ENCODE measurements around the gene FXYD2.
A peak's percentile ranks its signal among the peaks of the same experiment; 100 is the strongest.

The FXYD2 gene

GRCh38 chr11:117836077-117836960 is 11.8 kb upstream of the FXYD2 start:
- Histone ChIP-seq H3K36me3 (peaks cover 0 to 5% (median 0%) of the 10 kb centered on the region in 3 donors), H3K4me3 (no peak overlapping the region), H3K27ac (no peak overlapping the region), H3K4me1 (peaks cover 0 to 2% (median 0%) of the 10 kb centered on the region in 4 donors), H3K27me3 (peaks cover 0 to 37% of the 10 kb centered on the region in 2 donors), H3K9me3 (no peaks in the 10 kb centered on the region)
- no peak for TF ChIP-seq CTCF (IDR thresholded peaks at IDR 0.05)
- DNase-seq: peak; percentile 26 to 63
- intact Hi-C loops (cut with DNase I; ENCODE audit: low total_unique reads): no loop called here

- intact Hi-C loops (cut with DNase I; ENCODE audit: low total_unique reads): no loop called here
- Histone ChIP-seq H3K27me3 (peaks cover 0 to 43% of the 10 kb centered on the region in 2 donors), H3K36me3 (peaks cover 0 to 5% (median 0%) of the 10 kb centered on the region in 3 donors), H3K4me1 (peaks cover 0 to 2% (median 0%) of the 10 kb centered on the region in 4 donors), H3K4me3 (no peak overlapping the region), H3K9me3 (no peaks in the 10 kb centered on the region), H3K27ac (no peak overlapping the region)
- DNase-seq: no peak
- no peak for TF ChIP-seq CTCF (IDR thresholded peaks at IDR 0.05)
Observed at GRCh38 chr11:117835576-117835975, 11.0 kb upstream of the FXYD2 start.

GRCh38 chr11:117834838-117835443 is 10.4 kb upstream of the FXYD2 start:
- Histone ChIP-seq H3K9me3 (no peaks in the 10 kb centered on the region), H3K36me3 (peaks cover 0 to 5% (median 0%) of the 10 kb centered on the region in 3 donors), H3K27me3 (peaks cover 0 to 47% of the 10 kb centered on the region in 2 donors), H3K27ac (no peak overlapping the region), H3K4me3 (no peak overlapping the region), H3K4me1 (peaks cover 0 to 2% (median 0%) of the 10 kb centered on the region in 4 donors)
- DNase-seq: peak; percentile 9 to 39
- intact Hi-C loops (cut with DNase I; ENCODE audit: low total_unique reads): no loop called here
- TF ChIP-seq CTCF (IDR thresholded peaks at IDR 0.05): no peak

GRCh38 chr11:117834068-117834810 is 9.7 kb upstream of the FXYD2 start:
- peak in 1 of 2 donors; percentile 11 for DNase-seq
- Histone ChIP-seq H3K27me3 (peaks cover 0 to 51% of the 10 kb centered on the region in 2 donors), H3K27ac (no peak overlapping the region), H3K9me3 (no peaks in the 10 kb centered on the region), H3K36me3 (peaks cover 0 to 5% (median 0%) of the 10 kb centered on the region in 3 donors), H3K4me3 (no peak overlapping the region), H3K4me1 (peaks cover 0 to 2% (median 0%) of the 10 kb centered on the region in 4 donors)
- intact Hi-C loops (cut with DNase I; ENCODE audit: low total_unique reads): no loop called here
- TF ChIP-seq CTCF (IDR thresholded peaks at IDR 0.05): no peak

- Histone ChIP-seq H3K27me3 (peaks cover 0 to 56% of the 10 kb centered on the region in 2 donors), H3K9me3 (no peaks in the 10 kb centered on the region), H3K4me3 (no peak overlapping the region), H3K27ac (no peak overlapping the region), H3K4me1 (peaks cover 0 to 2% (median 0%) of the 10 kb centered on the region in 4 donors), H3K36me3 (peaks cover 0 to 5% (median 0%) of the 10 kb centered on the region in 3 donors)
- intact Hi-C loops (cut with DNase I; ENCODE audit: low total_unique reads): no loop called here
- TF ChIP-seq CTCF (IDR thresholded peaks at IDR 0.05): no peak
- peak; percentile 16 to 67 for DNase-seq
Observed at GRCh38 chr11:117833401-117833891, 8.9 kb upstream of the FXYD2 start.

All from tibial artery (tissue), 4 donors.